ENCODE measurements around the gene MRPS23. TPM values are rescaled to one million over a fixed set of nuclear protein-coding genes. Genes with fewer than 3 reads are reported as not detected.

Gene MRPS23
- total RNA-seq, 6 experiments from 2014 or later: 13.0 to 23.0 (median 15.2) TPM

DNA sequence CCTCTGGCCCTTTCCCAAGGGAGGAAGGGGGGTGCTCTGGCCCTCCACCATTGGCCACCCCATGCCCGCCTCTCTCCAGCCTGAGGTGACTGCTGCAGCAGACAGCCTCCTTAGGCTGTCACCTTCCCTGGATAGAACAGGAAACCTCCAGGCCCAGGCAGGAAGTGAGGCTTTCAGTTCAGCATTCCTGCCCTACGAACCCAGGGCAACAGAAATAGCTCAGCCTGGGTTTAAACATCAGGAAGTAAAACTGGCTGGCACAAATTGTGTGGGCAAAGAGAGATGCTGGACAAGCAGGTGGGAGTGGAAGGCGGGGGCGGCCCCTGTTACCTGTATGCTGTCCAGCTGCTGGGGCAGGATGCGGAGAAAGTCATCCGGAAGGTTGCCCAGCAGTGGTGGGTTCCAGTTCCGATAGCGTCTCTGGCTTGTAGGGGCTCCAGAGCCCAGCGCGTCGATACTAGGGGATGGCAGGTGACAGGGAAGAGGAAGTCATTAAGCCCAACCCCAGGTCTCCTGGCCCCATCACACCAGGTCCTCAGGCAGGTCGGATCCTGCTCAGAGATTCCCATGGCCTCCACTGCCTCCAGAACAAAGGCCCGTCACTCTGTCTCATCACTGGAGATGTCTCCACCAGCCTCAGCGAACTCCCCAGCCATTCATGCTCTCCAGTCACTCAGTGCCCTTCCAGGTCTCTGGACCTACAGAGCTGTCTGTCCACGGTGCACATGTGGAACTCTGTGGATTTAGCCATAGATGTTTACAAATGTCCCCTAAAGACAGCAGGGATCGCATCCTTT lies 23.6 kb upstream of the MRPS23 start:
- intact Hi-C loops (cut with DNase I): no loop called here
- H3K4me3 ChIP-seq: no peak overlapping the region
- H3K36me3 ChIP-seq: no peaks in the 10 kb centered on the region
- DNase-seq (no peak), ATAC-seq (peak in 2 of 4 donors; percentile 14 to 23)
- H3K27me3 ChIP-seq: no peaks in the 10 kb centered on the region
- peak overlapping the region in 1 of 3 donors; percentile 25 for H3K27ac ChIP-seq
- WGBS (ENCODE audit: insufficient coverage, low coverage, low lambda C conversion rate, missing lambda C conversion rate): 70% methylated on average over 11 of the region's 16 CpGs
- H3K9me3 ChIP-seq: no peaks in the 10 kb centered on the region
- no peaks in the 10 kb centered on the region for H3K4me1 ChIP-seq
- TF ChIP-seq POLR2A (IDR thresholded peaks at IDR 0.05): no peak
- TF ChIP-seq, protein P1, sequence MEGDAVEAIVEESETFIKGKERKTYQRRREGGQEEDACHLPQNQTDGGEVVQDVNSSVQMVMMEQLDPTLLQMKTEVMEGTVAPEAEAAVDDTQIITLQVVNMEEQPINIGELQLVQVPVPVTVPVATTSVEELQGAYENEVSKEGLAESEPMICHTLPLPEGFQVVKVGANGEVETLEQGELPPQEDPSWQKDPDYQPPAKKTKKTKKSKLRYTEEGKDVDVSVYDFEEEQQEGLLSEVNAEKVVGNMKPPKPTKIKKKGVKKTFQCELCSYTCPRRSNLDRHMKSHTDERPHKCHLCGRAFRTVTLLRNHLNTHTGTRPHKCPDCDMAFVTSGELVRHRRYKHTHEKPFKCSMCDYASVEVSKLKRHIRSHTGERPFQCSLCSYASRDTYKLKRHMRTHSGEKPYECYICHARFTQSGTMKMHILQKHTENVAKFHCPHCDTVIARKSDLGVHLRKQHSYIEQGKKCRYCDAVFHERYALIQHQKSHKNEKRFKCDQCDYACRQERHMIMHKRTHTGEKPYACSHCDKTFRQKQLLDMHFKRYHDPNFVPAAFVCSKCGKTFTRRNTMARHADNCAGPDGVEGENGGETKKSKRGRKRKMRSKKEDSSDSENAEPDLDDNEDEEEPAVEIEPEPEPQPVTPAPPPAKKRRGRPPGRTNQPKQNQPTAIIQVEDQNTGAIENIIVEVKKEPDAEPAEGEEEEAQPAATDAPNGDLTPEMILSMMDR (IDR thresholded peaks at IDR 0.05): no peak

DNA sequence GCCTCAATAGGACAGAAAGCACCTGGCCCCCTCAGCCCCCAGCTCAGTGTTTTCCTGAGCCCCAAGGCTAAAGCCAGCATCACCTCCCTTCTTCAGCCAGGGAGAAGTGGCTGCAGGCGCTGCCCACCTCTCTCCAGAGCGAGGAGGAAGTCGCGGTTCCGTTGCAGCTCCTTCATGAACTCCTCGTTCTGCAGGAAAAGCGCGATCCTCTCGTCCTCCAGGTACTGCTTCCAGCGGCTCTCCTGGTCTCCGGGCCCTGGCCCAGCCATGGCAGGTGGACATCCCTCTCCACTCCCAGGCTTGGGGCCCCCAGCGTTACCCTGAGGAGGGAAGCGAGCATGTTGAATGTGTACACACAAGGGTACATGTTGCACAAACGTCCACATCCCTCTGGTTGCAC lies 22.7 kb upstream of the MRPS23 start:
- ATAC-seq: no peak
- H3K9me3 ChIP-seq: no peaks in the 10 kb centered on the region
- no peak overlapping the region for H3K27ac ChIP-seq
- no peaks in the 10 kb centered on the region for H3K4me1 ChIP-seq
- no peak for DNase-seq
- TF ChIP-seq, protein P1 (IDR thresholded peaks at IDR 0.05): no peak
- TF ChIP-seq POLR2A (IDR thresholded peaks at IDR 0.05): no peak
- intact Hi-C loops (cut with DNase I): no loop called here
- no peaks in the 10 kb centered on the region for H3K36me3 ChIP-seq
- no peak overlapping the region for H3K4me3 ChIP-seq
- no CpG with 5 or more reads among the region's 14 CpGs for WGBS (ENCODE audit: insufficient coverage, low coverage, low lambda C conversion rate, missing lambda C conversion rate)
- no peaks in the 10 kb centered on the region for H3K27me3 ChIP-seq

DNA sequence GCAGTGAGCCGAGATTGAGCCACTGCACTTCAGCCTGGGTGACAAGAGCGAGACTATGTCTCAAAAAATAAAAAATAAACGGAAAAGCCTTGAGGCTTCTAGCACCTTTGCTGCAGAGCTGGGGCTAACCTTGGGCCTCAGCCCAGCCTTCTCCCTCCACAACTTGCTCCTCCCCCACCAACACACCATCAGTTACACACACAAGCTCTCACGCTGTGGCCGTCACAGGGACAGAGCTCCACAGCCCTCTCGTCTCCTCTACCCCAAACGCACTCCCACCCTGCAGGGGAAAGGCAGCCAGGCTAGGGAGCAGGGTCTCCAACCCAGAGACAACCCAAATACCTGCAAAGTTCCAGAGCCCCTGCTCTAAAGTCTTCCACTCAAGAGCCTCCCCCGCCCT lies 22.0 kb upstream of the MRPS23 start:
- Histone ChIP-seq H3K36me3 (no peaks in the 10 kb centered on the region), H3K27ac (no peak overlapping the region), H3K4me3 (no peak overlapping the region), H3K9me3 (no peaks in the 10 kb centered on the region), H3K27me3 (no peaks in the 10 kb centered on the region), H3K4me1 (no peaks in the 10 kb centered on the region)
- intact Hi-C loops (cut with DNase I): no loop called here
- DNase-seq (no peak), ATAC-seq (no peak)
- no peak for TF ChIP-seq POLR2A (IDR thresholded peaks at IDR 0.05)
- 93% methylated on average over 3 of the region's 8 CpGs for WGBS (ENCODE audit: insufficient coverage, low coverage, low lambda C conversion rate, missing lambda C conversion rate)

DNA sequence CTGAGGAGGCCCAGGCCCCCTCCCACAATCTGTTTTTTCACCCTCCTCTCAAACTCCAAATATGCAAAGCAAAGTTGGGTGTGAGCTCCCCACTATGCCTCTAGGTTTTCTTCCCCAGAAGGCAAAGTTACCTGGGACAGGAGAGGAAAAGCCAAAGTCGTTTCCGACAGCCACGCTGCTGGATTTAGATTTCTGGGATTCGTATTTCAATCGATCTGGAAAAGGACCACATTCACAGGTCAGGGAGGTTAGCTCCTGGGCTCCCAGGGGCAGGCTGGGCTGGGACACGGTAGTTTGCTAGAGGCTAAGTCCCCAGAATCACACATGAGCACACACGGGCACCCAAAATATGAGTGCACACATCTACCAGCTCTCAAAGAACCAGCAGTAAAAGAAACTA lies 21.3 kb upstream of the MRPS23 start:
- no peaks in the 10 kb centered on the region for H3K36me3 ChIP-seq
- intact Hi-C loops (cut with DNase I): no loop called here
- H3K4me1 ChIP-seq: no peaks in the 10 kb centered on the region
- no peak for TF ChIP-seq POLR2A (IDR thresholded peaks at IDR 0.05)
- TF ChIP-seq, protein P1 (IDR thresholded peaks at IDR 0.05): no peak
- H3K4me3 ChIP-seq: no peak overlapping the region
- H3K9me3 ChIP-seq: no peaks in the 10 kb centered on the region
- ATAC-seq (no peak), DNase-seq (no peak)
- WGBS (ENCODE audit: insufficient coverage, low coverage, low lambda C conversion rate, missing lambda C conversion rate): 83% methylated on average over 7 of the region's 7 CpGs
- H3K27ac ChIP-seq: no peak overlapping the region
- H3K27me3 ChIP-seq: no peaks in the 10 kb centered on the region

DNA sequence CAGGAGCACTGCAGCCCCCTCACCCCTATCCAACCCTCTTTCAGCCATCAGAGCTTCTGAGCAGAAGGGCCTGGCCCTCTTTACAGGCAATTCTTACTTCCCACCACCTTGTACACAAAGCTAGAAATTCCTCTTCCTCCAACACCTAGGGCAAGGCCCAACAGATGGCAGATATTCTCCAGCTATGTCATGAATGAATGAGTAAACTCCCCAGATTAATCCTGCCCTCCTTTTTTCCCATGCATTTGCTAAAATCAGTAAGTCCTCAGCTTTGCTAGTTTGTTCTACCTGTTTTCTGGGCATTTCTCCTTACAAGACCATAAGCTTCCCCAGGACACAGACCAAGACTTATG lies 20.4 kb upstream of the MRPS23 start:
- no peaks in the 10 kb centered on the region for H3K4me1 ChIP-seq
- no peak for ATAC-seq

More for the DNA sequence above, 20.4 kb upstream of the MRPS23 start:
- Histone ChIP-seq H3K9me3 (no peaks in the 10 kb centered on the region), H3K36me3 (no peaks in the 10 kb centered on the region), H3K27me3 (no peaks in the 10 kb centered on the region), H3K27ac (no peak overlapping the region), H3K4me3 (no peak overlapping the region)
- intact Hi-C loops (cut with DNase I): no loop called here
- TF ChIP-seq, protein P1 (IDR thresholded peaks at IDR 0.05): no peak
- no peak for TF ChIP-seq POLR2A (IDR thresholded peaks at IDR 0.05)
- no peak for DNase-seq

Data from right lobe of liver (tissue), 6 donors.